H1 (cell line): ENCODE measurements around the gene TRIM73. TPM values are rescaled to one million over a fixed set of nuclear protein-coding genes. Genes with fewer than 3 reads are reported as not detected.
"Not testable (repeated sequence)": the region's sequence is repeated elsewhere in the genome, so short reads cannot be mapped to it uniquely, and the experiment has no call there.

Experiments
- CTCF ChIA-PET: fragments of 300-600 bp; sonication (Branson Sonifier 250); formaldehyde crosslinking; loops from one replicate; lab custom pipeline; 2021; ENCODE audit not compliant: partially characterized antibody; lab: Charles Lee
- POLR2A ChIA-PET: fragments of 300-600 bp; sonication (Branson Sonifier 250); formaldehyde crosslinking; loops from one replicate; lab custom pipeline; 2021; ENCODE audit warnings: inconsistent platforms; ENCODE audit not compliant: partially characterized antibody; lab: Charles Lee
- DNase-seq, 2 experiments: peaks; one replicate each; pipeline versions ENCODE4 v3.0.0 to v3.0.0-alpha.2; 2010 to 2022; ENCODE audit warnings: low spot score in 2 of 2, low read depth in 1 of 2, mixed read lengths in 1 of 2
- FAIRE-seq: peaks from 2 replicates; lab custom pipeline; 2011; peaks lifted over from hg19 to GRCh38; lab: Jason Lieb, UNC
- H2AFZ ChIP-seq: 2 replicates; pipeline ENCODE4 v1.8.1; 2012; ENCODE audit warnings: low read length, inconsistent platforms
- H2AK5ac ChIP-seq: 2 replicates; pipeline ENCODE4 v1.6.1; 2013; ENCODE audit warnings: low read depth, low read length
- H2BK120ac ChIP-seq: replicated peaks from 2 replicates; pipeline ENCODE3; 2013; ENCODE audit warnings: low read depth, low read length, inconsistent platforms
- H2BK12ac ChIP-seq: 2 replicates; pipeline ENCODE4 v1.6.1; 2013; ENCODE audit warnings: low read depth, low read length
- H2BK15ac ChIP-seq: 2 replicates; pipeline ENCODE4 v1.6.1; 2013; ENCODE audit warnings: low read length
- H2BK20ac ChIP-seq: 2 replicates; pipeline ENCODE4 v1.6.1; 2013; ENCODE audit warnings: low read length
- H2BK5ac ChIP-seq: 2 replicates; pipeline ENCODE4 v1.6.1; 2013; ENCODE audit warnings: low read depth, low read length
- H3K14ac ChIP-seq: 2 replicates; pipeline ENCODE4 v1.6.1; 2013; ENCODE audit warnings: inconsistent platforms; ENCODE audit not compliant: insufficient read length
- H3K18ac ChIP-seq: 2 replicates; pipeline ENCODE4 v1.6.1; 2013; ENCODE audit warnings: low read length; ENCODE audit errors: extremely low read depth
- H3K23ac ChIP-seq: 2 replicates; pipeline ENCODE4 v1.6.1; 2013; ENCODE audit warnings: inconsistent platforms; ENCODE audit not compliant: insufficient read length
- H3K23me2 ChIP-seq: 2 replicates; pipeline ENCODE4 v1.6.1; 2013; ENCODE audit warnings: low read depth, low read length
- H3K27ac ChIP-seq: 2 replicates; pipeline ENCODE4 v1.6.1; 2011; ENCODE audit warnings: low read depth, low read length, inconsistent platforms
- H3K27me3 ChIP-seq, 4 experiments: replicated peaks in 1 of 4; 1 replicate in 1 of 4; 2 replicates in 3 of 4; pipeline versions ENCODE4 v1.6.1 to v1.8.1; 2011 to 2013; ENCODE audit warnings: low read length in 3 of 4, mild to moderate bottlenecking in 3 of 4, inconsistent platforms in 2 of 4, mixed read lengths in 2 of 4, moderate library complexity in 1 of 4; ENCODE audit not compliant: control insufficient read depth in 3 of 4, insufficient read depth in 3 of 4; ENCODE audit errors: extremely low read depth in 1 of 4
- H3K36me3 ChIP-seq, 4 experiments: 2 replicates each; pipeline versions ENCODE4 v1.6.1 to v1.8.1; 2011 to 2013; ENCODE audit warnings: mild to moderate bottlenecking in 4 of 4, low read length in 3 of 4, moderate library complexity in 2 of 4, control low read depth in 1 of 4, inconsistent platforms in 1 of 4; ENCODE audit not compliant: insufficient read depth in 4 of 4, control insufficient read depth in 2 of 4
- H3K4ac ChIP-seq: replicated peaks from 2 replicates; pipeline ENCODE3; 2013; ENCODE audit warnings: low read length, low read depth, mixed read lengths, inconsistent platforms; ENCODE audit not compliant: insufficient read length
- H3K4me1 ChIP-seq, 4 experiments: replicated peaks in 1 of 4; 1 replicate in 1 of 4; 2 replicates in 3 of 4; pipeline versions ENCODE4 v1.6.1 to v1.8.1; 2011 to 2013; ENCODE audit warnings: low read length in 3 of 4, inconsistent platforms in 2 of 4, mixed read lengths in 1 of 4; ENCODE audit not compliant: insufficient read depth in 4 of 4, control insufficient read depth in 3 of 4
- H3K4me2 ChIP-seq, 2 experiments: 2 replicates each; pipeline versions ENCODE4 v1.6.1 to v1.8.1; 2011 to 2013; ENCODE audit warnings: low read depth in 2 of 2, low read length in 2 of 2, control low read depth in 1 of 2, inconsistent platforms in 1 of 2, mild to moderate bottlenecking in 1 of 2; ENCODE audit not compliant: insufficient read depth in 1 of 2
- H3K4me3 ChIP-seq, 4 experiments: fragments of 200-600, 300-600 bp in 1 of 4; sonication (generic), shearing (Covaris generic), sonication (Bioruptor Twin) in 1 of 4; 2 replicates each; pipeline versions ENCODE4 v1.5.1 to v1.8.1; 2011 to 2016; ENCODE audit warnings: low read length in 4 of 4, low read depth in 3 of 4, control low read depth in 2 of 4, inconsistent platforms in 2 of 4, mild to moderate bottlenecking in 2 of 4, mixed read lengths in 1 of 4, moderate library complexity in 1 of 4; ENCODE audit not compliant: insufficient read depth in 2 of 4; ENCODE audit errors: extremely low read depth in 1 of 4
- H3K56ac ChIP-seq: replicated peaks from 2 replicates; pipeline ENCODE3; 2013; ENCODE audit warnings: low read depth, mild to moderate bottlenecking, mixed read lengths, low read length, inconsistent platforms; ENCODE audit not compliant: insufficient read length
- H3K79me1 ChIP-seq: 2 replicates; pipeline ENCODE4 v1.6.1; 2013; ENCODE audit warnings: low read depth, low read length, control low read depth
- H3K79me2 ChIP-seq, 2 experiments: 2 replicates each; pipeline versions ENCODE4 v1.6.1 to v1.8.1; 2012 to 2013; ENCODE audit warnings: low read length in 2 of 2, mild to moderate bottlenecking in 2 of 2, inconsistent platforms in 1 of 2; ENCODE audit not compliant: insufficient read depth in 2 of 2, control insufficient read depth in 1 of 2
- H3K9ac ChIP-seq, 4 experiments: replicated peaks in 1 of 4; 1 replicate in 1 of 4; 2 replicates in 3 of 4; pipeline versions ENCODE4 v1.6.1 to v1.8.1; 2011 to 2013; ENCODE audit warnings: low read depth in 3 of 4, low read length in 3 of 4, control low read depth in 2 of 4, mild to moderate bottlenecking in 2 of 4, moderate library complexity in 2 of 4, inconsistent platforms in 1 of 4; ENCODE audit errors: extremely low read depth in 1 of 4
- H3K9me3 ChIP-seq, 2 experiments: 2 replicates each; pipeline versions ENCODE4 v1.6.1 to v1.8.1; 2012 to 2013; ENCODE audit warnings: mild to moderate bottlenecking in 2 of 2, moderate library complexity in 2 of 2, control low read depth in 1 of 2, inconsistent platforms in 1 of 2, low read depth in 1 of 2, low read length in 1 of 2, mixed read lengths in 1 of 2; ENCODE audit not compliant: insufficient read depth in 2 of 2
- H4K20me1 ChIP-seq, 2 experiments: replicated peaks in 1 of 2; 2 replicates each; pipeline versions ENCODE3 to v1.8.1; 2011 to 2013; ENCODE audit warnings: inconsistent platforms in 2 of 2, low read length in 2 of 2, mild to moderate bottlenecking in 1 of 2; ENCODE audit not compliant: insufficient read depth in 2 of 2, control insufficient read depth in 1 of 2
- H4K5ac ChIP-seq: 2 replicates; pipeline ENCODE4 v1.6.1; 2013; ENCODE audit warnings: low read length, low read depth, mixed read lengths, inconsistent platforms; ENCODE audit not compliant: insufficient read length
- H4K8ac ChIP-seq: 2 replicates; pipeline ENCODE4 v1.8.0; 2013; ENCODE audit warnings: mild to moderate bottlenecking, moderate library complexity, low read length, inconsistent platforms; ENCODE audit not compliant: insufficient read depth; ENCODE audit errors: extremely low read depth
- H4K91ac ChIP-seq: replicated peaks from 2 replicates; pipeline ENCODE3; 2013; ENCODE audit warnings: low read length, mixed read lengths, inconsistent platforms; ENCODE audit not compliant: insufficient read length
- CTCF ChIP-seq, 3 experiments: IDR thresholded peaks; 1 replicate in 2 of 3; 2 replicates in 1 of 3; pipeline versions ENCODE4 v1.5.1 to v1.6.1; 2011; ENCODE audit warnings: low read length in 3 of 3, mild to moderate bottlenecking in 3 of 3, inconsistent platforms in 2 of 3, low read depth in 1 of 3, moderate library complexity in 1 of 3; ENCODE audit not compliant: insufficient read depth in 1 of 3; ENCODE audit errors: control extremely low read depth in 1 of 3
- WGBS, 2 experiments: shearing (Covaris generic) in 1 of 2; methylation state at CpG; one replicate each; pipeline versions ENCODE4 v1.1.6 to v1.1.7; 2013 to 2015; ENCODE audit warnings: low lambda C conversion rate in 2 of 2, mixed read lengths in 2 of 2, inconsistent platforms in 1 of 2, low coverage in 1 of 2, missing lambda C conversion rate in 1 of 2; ENCODE audit not compliant: insufficient replicate concordance in 2 of 2, insufficient coverage in 1 of 2, insufficient read length in 1 of 2; ENCODE audit errors: extremely low coverage in 1 of 2, missing lambda C conversion rate in 1 of 2; 5-methylcytosine and 5-hydroxymethylcytosine counted together
- polyA plus RNA-seq, 7 experiments: library from polyadenylated mRNA; depleted of rRNA in 3 of 7; stranded (reverse) in 5 of 7; unstranded in 2 of 7; fragments of >200 nt in 5 of 7; fragments of 200-250 nt in 2 of 7; gene quantifications; 1 replicate in 5 of 7; 2 replicates in 1 of 7; 4 replicates in 1 of 7; pipeline versions ENCODE4 v1.2.1 to v1.2.3, GENCODE V29; 2011 to 2013; ENCODE audit warnings: missing spikeins in 2 of 7, mixed read lengths in 2 of 7
- total RNA-seq: library from RNA; stranded (reverse); fragmentation: NEBNext Ultra II Directional; extraction: Animal tissue kit (Norgen Biotek cat#: 25700); gene quantifications from 2 replicates; pipeline ENCODE4 v1.2.1, GENCODE V29; 2021

Gene TRIM73
- total and polyA plus RNA-seq, 2 of the 8 experiments (the other 6 are each of a cell fraction or from before 2014, with no cell fraction given) = 0.73 to 1.0 TPM

DNA sequence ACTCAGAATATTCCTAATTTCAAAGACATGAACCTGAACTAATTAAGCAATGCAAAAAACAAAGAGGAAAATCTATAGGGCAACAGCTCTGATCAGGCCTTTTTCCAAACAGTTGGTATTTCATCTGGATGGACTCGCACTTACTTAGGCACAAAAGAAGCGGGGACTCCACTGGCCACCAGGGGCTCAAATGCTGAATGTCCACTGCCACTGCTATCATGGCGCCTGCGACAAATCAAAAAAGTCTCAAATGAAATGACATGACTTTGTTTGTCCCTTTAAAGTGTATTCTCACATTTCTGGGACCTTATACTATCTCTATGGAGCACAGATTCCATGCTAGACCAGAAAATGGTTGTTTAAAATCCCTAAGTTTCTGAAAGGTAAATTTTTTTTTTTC, 43.6 kb downstream of the TRIM73 start:
- H3K27me3 ChIP-seq, H4K5ac ChIP-seq, H2BK20ac ChIP-seq, H3K79me2 ChIP-seq, H4K91ac ChIP-seq, H2BK120ac ChIP-seq, H3K4ac ChIP-seq, DNase-seq, H3K9me3 ChIP-seq, H2BK5ac ChIP-seq, H3K4me3 ChIP-seq, H2AFZ ChIP-seq, H3K23me2 ChIP-seq, H3K4me2 ChIP-seq, H4K8ac ChIP-seq, H2BK12ac ChIP-seq, H2BK15ac ChIP-seq, POLR2A ChIA-PET, H4K20me1 ChIP-seq, H3K27ac ChIP-seq, H3K56ac ChIP-seq, H3K23ac ChIP-seq, H3K4me1 ChIP-seq, H3K79me1 ChIP-seq, H3K9ac ChIP-seq, H2AK5ac ChIP-seq, H3K18ac ChIP-seq, FAIRE-seq, H3K14ac ChIP-seq: not testable (repeated sequence)
- CTCF ChIA-PET = interaction anchor here (0.8 kb wide), 1 partner anchor 19 kb away, joined by 3 read pairs; no protein-coding TSS in a partner anchor
- peak in 1 of 3 experiments; percentile 6; a peak in 1 of 4 replicates for TF ChIP-seq CTCF (IDR thresholded peaks at IDR 0.05; ENCODE audit: control extremely low read depth in 1 of 3, insufficient read depth in 1 of 3, low read depth in 1 of 3, low read length in 3 of 3)
- peaks cover 19 to 56% (median 36%) of the 10 kb centered on the region in 4 experiments for H3K36me3 ChIP-seq
- 95% methylated on average over 4 of the region's 4 CpGs; no CpG with 5 or more reads in 1 of the 2 experiments for WGBS, 2 experiments
